Testis (tissue), 3 donors: ENCODE data around the gene EGFR. TPM values are rescaled to one million over a fixed set of nuclear protein-coding genes. Genes with fewer than 3 reads are reported as not detected.

ENCODE experiments used
- DNase-seq: peaks from one replicate; pipeline ENCODE4 v3.0.0-alpha.2; 2019
- H3K27ac ChIP-seq, 2 donors: fragments of 200-600 bp; sonication (generic); one replicate each; pipeline ENCODE4 v1.5.1; 2019
- H3K27me3 ChIP-seq: fragments of 200-600 bp; sonication (generic); one replicate; pipeline ENCODE4 v1.5.1; 2019
- H3K36me3 ChIP-seq: fragments of 200-600 bp; sonication (generic); one replicate; pipeline ENCODE4 v1.5.1; 2017; ENCODE audit warnings: low read depth; ENCODE audit errors: missing control alignments
- H3K4me1 ChIP-seq: fragments of 200-600 bp; sonication (generic); one replicate; pipeline ENCODE4 v1.5.1; 2019
- H3K4me3 ChIP-seq, 2 donors: fragments of 200-600 bp; sonication (generic); one replicate each; pipeline ENCODE4 v1.5.1; 2017 to 2019
- H3K9me3 ChIP-seq: fragments of 200-600 bp; sonication (generic); one replicate; pipeline ENCODE4 v1.5.1; 2017
- POLR2A ChIP-seq: fragments of 450-650 bp; IDR thresholded peaks from one replicate; pipeline ENCODE4 v1.6.1; 2017; ENCODE audit warnings: antibody characterized with exemption, mild to moderate bottlenecking, moderate library complexity
- WGBS, 2 donors: methylation state at CpG; one replicate each; pipeline ENCODE4 v1.1.5; 2018; 5-methylcytosine and 5-hydroxymethylcytosine counted together
- intact Hi-C: fragments of 100-400 bp; cut with DNase I; formaldehyde crosslinking; loops from one replicate; pipeline ENCODE4 v1.15.1; 2023; ENCODE audit warnings: low total_unique reads
- polyA plus RNA-seq: library from polyadenylated mRNA; stranded (reverse); fragments of 350-450 nt; fragmentation: Illumina TruSeq; extraction: RNeasy Lipid Tissue Mini Kit (QIAGEN cat#74804); gene quantifications from one replicate; pipeline ENCODE4 v1.2.3, GENCODE V29; 2014; ENCODE audit warnings: low read depth, low replicate concordance; ENCODE audit not compliant: insufficient read depth
- total RNA-seq, 2 donors: library from RNA; depleted of rRNA; stranded (reverse); fragments of >200 nt; gene quantifications; one replicate each; pipeline ENCODE4 v1.2.3, GENCODE V29; 2016
- TF ChIP-seq, protein P1 (sequence below), 3 experiments: fragments of 450-650 bp in 2 of 3; fragments of 200-600 bp in 1 of 3; sonication (generic) in 1 of 3; IDR thresholded peaks; one replicate each; pipeline ENCODE4 v1.5.1; 2016 to 2019; ENCODE audit warnings: antibody characterized with exemption in 3 of 3, mild to moderate bottlenecking in 2 of 3, moderate library complexity in 1 of 3

EGFR gene
- total and polyA plus RNA-seq, 3 donors from 2014 or later = 11.0 to 45.0 (median 18.2) TPM

DNA sequence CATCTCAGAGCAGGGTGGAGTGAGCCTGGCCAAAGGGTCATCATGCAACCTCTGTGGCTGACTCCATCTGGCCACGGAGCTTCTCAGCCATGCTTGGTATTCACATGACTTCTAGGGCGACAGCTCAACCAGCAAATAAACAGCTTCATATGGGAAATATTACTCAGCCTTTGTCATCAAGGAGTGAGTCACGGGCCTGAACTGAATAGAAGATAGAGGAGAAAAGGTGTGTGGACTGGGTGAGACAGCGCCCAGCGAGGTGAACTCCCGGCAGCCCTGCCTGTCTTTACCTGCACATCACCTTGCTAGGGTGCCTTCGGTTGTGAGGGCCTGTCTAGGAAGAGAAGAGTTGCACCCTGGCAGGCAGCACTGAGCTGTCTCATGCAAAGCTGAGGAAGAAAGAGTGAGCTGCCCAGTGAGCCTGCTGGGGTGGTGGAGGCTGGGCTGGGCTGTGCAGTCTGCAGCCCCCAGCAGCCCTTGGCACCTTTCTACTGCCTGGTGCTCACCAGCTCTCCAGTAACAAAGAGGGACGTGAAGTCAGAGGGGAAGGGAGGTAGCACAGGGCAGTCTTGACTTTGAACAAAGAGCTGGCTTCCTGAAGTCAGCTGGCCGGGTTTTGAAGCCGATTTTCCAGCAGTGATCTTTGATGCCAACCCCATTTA is 114.2 kb downstream of the EGFR start:
- Histone ChIP-seq H3K4me1 (peaks cover 38% of the 10 kb centered on the region), H3K27me3 (no peaks in the 10 kb centered on the region), H3K36me3 (no peaks in the 10 kb centered on the region), H3K4me3 (no peak overlapping the region), H3K9me3 (no peaks in the 10 kb centered on the region), H3K27ac (peak overlapping the region; percentile 31 to 48)
- DNase-seq = peak; percentile 53
- TF ChIP-seq, protein P1, sequence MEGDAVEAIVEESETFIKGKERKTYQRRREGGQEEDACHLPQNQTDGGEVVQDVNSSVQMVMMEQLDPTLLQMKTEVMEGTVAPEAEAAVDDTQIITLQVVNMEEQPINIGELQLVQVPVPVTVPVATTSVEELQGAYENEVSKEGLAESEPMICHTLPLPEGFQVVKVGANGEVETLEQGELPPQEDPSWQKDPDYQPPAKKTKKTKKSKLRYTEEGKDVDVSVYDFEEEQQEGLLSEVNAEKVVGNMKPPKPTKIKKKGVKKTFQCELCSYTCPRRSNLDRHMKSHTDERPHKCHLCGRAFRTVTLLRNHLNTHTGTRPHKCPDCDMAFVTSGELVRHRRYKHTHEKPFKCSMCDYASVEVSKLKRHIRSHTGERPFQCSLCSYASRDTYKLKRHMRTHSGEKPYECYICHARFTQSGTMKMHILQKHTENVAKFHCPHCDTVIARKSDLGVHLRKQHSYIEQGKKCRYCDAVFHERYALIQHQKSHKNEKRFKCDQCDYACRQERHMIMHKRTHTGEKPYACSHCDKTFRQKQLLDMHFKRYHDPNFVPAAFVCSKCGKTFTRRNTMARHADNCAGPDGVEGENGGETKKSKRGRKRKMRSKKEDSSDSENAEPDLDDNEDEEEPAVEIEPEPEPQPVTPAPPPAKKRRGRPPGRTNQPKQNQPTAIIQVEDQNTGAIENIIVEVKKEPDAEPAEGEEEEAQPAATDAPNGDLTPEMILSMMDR (IDR thresholded peaks at IDR 0.05) = no peak
- TF ChIP-seq POLR2A = no peak
- intact Hi-C loops = no loop called here
- 73 to 83% methylated on average over 9 to 10 of the region's 10 CpGs for WGBS, 2 donors

DNA sequence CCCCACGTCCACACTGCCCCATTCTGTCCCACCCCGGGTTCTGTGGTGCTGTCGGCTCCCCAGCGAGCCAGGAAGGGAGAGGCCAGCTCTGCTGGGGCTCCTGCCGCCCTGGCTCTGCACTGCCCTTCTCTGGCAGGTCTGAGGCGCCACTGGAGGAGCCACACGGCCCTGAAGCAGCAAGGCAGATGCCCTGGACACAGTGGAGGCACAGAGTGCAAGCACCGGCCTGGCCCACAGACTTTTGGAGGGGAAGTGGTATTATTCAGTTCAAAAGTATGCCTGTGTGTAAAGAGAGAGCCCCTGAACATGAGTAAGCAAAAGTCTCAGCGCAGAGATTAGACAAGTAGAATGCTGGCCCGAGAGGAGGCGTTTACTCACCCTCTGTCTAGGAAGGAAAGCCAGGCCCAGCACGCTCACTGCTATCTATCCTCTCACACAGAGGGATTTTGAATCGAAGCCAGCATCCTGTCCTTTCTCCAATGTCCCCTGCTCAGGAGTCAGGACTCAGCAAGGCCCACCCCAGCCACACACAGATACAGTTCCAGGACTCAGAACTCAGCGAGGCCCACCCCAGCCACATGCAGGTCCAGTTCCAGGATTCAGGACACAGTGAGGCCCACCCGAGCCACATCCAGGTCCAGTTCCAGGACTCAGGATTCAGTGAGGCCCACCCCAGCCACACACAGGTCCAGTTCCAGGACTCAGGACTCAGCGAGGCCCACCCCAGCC is 115.0 kb downstream of the EGFR start:
- Histone ChIP-seq H3K4me1 (peaks cover 37% of the 10 kb centered on the region), H3K4me3 (no peak overlapping the region), H3K9me3 (no peaks in the 10 kb centered on the region), H3K36me3 (no peaks in the 10 kb centered on the region), H3K27ac (peak overlapping the region; percentile 31 to 48), H3K27me3 (no peaks in the 10 kb centered on the region)
- TF ChIP-seq POLR2A = no peak
- TF ChIP-seq, protein P1 (IDR thresholded peaks at IDR 0.05) = no peak
- WGBS, 2 donors = 70 to 71% methylated on average over 10 to 16 of the region's 16 CpGs
- peak; percentile 62 for DNase-seq
- intact Hi-C loops = no loop called here

DNA sequence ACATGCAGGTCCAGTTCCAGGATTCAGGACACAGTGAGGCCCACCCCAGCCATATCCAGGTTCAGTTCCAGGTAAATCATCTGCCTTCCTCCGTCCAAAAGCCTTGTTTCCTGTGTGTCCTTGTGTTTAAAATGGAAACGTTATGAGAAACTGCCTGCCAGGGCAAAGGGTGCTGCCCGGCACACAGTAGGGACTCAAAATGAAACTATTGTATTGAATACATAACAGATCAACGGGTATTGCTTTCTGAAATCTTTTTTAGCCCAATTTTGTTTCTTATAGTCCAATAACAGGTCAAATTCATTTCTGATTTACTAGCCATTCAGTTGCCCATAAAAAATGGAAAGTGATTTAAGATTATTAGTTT is 115.5 kb downstream of the EGFR start:
- Histone ChIP-seq H3K27ac (peak overlapping the region in 1 of 2 donors; percentile 48), H3K4me3 (no peak overlapping the region), H3K36me3 (no peaks in the 10 kb centered on the region), H3K4me1 (peaks cover 33% of the 10 kb centered on the region), H3K27me3 (no peaks in the 10 kb centered on the region), H3K9me3 (no peaks in the 10 kb centered on the region)
- DNase-seq = no peak
- intact Hi-C loops = no loop called here
- TF ChIP-seq POLR2A = no peak
- TF ChIP-seq, protein P1 (IDR thresholded peaks at IDR 0.05) = no peak
- 84 to 95% methylated on average over 4 of the region's 4 CpGs for WGBS, 2 donors

DNA sequence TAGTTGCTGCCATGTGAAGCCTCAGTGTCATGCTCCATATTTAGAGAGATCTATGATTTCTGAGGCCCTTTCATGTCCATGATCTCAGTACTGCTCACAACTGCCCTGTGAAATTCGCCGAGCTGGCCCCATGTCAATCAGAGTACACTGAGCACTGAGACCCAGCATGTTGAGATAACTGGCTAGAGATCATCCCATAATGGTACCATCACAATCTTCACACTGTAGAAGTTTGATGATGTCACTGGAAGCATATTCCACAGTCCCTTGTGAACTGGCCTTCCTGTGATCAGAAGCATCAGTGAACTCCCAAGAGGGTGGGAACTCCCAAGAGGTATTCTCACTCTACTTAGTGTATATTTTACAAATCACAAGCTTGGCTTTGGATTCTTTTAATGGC is 116.0 kb downstream of the EGFR start:
- Histone ChIP-seq H3K4me1 (peaks cover 29% of the 10 kb centered on the region), H3K4me3 (no peak overlapping the region), H3K27me3 (no peaks in the 10 kb centered on the region), H3K27ac (no peak overlapping the region), H3K36me3 (no peaks in the 10 kb centered on the region), H3K9me3 (no peaks in the 10 kb centered on the region)
- intact Hi-C loops = no loop called here
- no peak for DNase-seq
- 93 to 95% methylated on average over 2 of the region's 2 CpGs for WGBS, 2 donors
- TF ChIP-seq, protein P1 (IDR thresholded peaks at IDR 0.05) = no peak
- TF ChIP-seq POLR2A = no peak
